GM19455 (cell line): Measurements from ENCODE around the gene MARCHF10.

Experiments
- ATAC-seq: cut with Tn5 transposase; IDR thresholded peaks from one replicate; pipeline ENCODE4 v1.9.1; 2021; ENCODE audit not compliant: unreplicated experiment

MARCHF10 gene

GRCh38 chr17:62681061-62681938 is 126.8 kb downstream of the MARCHF10 start:
- no peak for ATAC-seq

GRCh38 chr17:62680541-62681052 is 127.5 kb downstream of the MARCHF10 start:
- ATAC-seq, result no peak

GRCh38 chr17:62679866-62680377 is 128.2 kb downstream of the MARCHF10 start:
- no peak for ATAC-seq

GRCh38 chr17:62678214-62678919 is 129.7 kb downstream of the MARCHF10 start:
- ATAC-seq, result no peak

DNA sequence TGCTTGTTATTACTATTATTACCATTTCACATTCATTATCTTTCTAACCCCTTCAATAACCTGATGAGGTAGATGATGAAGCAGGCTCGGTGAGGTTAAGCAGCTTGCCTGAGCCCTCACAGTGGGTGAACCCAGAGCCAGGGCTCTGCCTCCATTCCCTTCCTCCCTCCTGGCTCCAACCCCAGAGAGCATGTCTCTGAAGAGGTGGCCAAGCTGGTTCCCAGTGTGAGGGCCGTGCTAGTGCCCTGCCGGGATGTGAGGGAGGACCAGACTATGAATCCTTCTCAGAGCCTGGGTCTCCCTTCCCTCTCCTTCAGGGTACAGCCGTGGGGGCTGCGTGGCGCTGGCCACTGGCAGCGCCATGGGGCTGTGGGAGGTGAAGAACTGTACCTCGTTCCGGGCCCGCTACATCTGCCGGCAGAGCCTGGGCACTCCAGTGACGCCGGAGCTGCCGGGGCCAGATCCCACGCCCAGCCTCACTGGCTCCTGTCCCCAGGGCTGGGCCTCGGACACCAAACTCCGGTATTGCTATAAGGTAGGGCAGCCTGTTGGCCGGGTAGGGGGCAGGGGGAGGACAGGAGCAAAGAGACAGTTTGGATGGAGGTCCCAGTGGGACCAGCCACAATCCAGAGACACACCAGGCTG is 131.0 kb downstream of the MARCHF10 start:
- ATAC-seq, result no peak

DNA sequence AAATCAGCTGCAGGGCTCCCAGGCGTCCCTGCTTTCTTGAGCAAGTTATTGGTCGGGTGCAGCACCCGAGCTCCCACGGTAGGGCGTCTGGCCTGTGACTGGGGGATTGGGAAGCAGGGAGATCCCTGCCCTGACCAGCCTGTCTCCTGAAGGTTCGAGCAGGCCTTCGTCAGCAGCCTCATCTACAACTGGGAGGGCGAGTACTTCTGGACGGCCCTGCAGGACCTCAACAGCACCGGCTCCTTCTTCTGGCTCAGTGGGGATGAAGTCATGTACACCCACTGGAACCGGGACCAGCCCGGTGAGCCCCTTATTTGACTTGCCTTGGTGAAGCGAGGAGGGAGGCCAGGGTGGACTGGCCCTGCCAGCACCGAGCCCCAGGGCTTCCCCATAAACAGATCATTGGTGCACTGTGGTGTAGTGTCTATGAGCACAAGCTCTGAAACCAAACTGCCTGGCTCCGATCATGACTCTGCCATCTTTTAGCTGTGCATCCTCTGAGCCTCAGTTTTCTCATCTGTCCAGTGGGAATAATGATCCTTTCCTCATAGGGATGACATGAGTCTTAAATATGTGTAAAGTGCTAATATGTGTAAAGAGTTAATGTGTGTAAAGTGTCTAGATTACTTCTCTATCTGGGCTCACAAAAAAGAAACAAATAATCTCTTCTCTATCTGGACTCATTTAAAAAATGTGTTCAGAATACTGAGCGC is 131.7 kb downstream of the MARCHF10 start:
- ATAC-seq, result no peak

GRCh38 chr17:62675701-62676100 is 132.4 kb downstream of the MARCHF10 start:
- no peak for ATAC-seq

DNA sequence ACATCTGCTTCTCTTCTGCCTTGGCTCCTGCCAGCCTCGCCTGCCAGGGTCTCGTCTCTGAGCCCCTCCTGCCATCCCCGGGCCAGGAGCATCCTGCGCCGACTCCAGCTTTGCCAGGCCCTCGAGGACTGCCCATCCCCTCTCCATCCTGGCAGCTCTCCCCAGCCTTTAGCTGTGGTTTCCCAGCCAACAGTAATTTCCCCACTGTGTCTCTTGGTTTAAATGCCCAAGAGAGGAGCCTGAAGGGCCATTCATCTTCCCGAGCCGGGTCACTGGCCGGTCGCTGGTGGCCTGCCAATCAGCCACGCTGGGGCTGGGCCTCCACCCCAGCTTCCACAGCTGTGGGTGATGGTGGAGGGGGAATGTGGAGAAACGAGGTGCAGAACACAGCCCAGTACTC is 132.9 kb downstream of the MARCHF10 start:
- ATAC-seq, result no peak

GRCh38 chr17:62674841-62675240 is 133.3 kb downstream of the MARCHF10 start:
- ATAC-seq, result no peak

DNA sequence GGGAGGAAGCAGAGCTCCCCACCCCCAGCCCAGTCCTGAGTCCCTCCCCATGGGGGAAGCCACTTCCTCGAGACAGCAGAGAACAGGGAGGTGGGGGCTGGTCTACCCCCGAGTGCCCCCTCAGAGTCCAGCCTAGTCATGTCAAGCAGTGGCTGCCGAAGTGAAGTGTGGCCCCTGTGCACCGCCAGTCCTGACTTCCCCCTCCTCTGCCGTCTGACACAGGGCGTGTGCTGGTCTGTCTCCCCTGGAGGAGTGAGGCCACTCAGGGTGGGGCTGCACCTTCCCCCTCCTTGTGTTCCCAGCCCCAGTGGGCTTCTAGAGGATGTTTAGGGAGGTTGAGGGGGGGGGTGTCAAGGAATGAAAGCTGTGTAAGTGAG is 133.8 kb downstream of the MARCHF10 start:
- ATAC-seq, result no peak

- no peak for ATAC-seq
Measured at GRCh38 chr17:62673614-62674362, 134.3 kb downstream of the MARCHF10 start.

DNA sequence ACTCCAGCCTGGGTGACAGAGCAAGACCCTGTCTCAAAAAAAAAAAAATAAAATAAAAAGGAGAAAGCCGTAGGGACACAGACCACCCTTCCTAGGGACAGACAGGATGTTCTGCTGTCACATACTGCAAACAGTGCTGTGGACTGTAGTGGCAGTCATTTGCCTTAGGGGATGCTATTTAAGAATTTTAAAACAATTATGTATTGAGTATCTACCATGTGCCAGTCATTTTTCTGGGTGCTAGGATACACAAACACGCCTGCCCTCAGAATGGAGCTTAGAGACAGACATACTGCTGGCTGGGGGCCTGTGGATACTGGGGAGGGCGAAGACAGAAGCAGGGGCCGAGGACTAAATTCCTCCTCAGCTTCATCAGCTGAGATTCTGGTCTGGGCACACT is 135.2 kb downstream of the MARCHF10 start:
- no peak for ATAC-seq

DNA sequence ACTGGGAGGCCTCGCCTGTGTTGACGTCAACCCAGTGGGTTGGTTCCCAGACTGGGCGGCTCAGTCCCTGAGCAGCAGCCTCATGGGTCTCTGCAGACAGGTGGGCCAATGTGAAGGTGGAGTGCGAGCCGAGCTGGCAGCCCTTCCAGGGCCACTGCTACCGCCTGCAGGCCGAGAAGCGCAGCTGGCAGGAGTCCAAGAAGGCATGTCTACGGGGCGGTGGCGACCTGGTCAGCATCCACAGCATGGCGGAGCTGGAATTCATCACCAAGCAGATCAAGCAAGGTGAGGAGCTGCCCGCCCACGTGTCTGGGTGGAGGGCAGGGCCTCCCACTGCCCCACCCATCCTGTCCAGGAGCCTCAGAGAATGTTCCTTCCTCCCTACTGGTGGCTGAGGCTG is 136.6 kb downstream of the MARCHF10 start:
- ATAC-seq, result no peak

- ATAC-seq, result no peak
Measured at GRCh38 chr17:62670202-62670821, 137.8 kb downstream of the MARCHF10 start.

DNA sequence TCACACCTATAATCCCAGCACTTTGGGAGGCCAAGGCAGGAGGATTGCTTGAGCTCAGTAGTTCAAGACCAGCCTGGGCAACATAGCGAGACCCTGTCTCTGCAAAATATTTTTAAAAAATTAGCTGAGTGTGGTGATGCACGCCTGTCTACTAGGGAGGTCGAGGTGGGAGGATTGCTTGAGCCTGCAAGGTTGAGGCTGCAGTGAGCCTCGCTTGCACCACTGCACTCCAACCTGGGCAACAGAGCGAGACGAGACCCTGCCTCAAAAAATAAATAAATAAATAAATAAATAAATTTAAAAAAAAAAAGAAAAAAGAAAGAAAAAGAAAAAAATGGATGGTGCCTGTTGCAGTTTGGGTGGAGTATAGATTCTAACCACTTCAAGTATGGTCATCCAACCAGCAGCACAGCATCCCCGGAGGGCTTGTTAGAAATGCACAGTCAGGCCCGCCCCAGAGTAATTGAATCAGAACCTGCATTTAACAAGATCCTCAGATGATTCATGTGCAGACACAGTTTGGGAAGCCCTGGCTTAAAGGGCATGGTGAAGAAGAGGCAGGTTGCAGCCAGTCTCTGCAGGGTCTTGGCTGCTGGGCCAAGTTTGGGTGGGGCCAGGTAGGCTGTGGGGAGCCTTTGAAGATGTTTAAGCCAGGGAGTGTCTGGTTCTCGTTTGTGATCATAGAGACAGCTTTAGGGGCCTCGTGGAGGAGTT is 139.9 kb downstream of the MARCHF10 start:
- ATAC-seq, result no peak

GRCh38 chr17:62666801-62667591 is 141.1 kb downstream of the MARCHF10 start:
- no peak for ATAC-seq

DNA sequence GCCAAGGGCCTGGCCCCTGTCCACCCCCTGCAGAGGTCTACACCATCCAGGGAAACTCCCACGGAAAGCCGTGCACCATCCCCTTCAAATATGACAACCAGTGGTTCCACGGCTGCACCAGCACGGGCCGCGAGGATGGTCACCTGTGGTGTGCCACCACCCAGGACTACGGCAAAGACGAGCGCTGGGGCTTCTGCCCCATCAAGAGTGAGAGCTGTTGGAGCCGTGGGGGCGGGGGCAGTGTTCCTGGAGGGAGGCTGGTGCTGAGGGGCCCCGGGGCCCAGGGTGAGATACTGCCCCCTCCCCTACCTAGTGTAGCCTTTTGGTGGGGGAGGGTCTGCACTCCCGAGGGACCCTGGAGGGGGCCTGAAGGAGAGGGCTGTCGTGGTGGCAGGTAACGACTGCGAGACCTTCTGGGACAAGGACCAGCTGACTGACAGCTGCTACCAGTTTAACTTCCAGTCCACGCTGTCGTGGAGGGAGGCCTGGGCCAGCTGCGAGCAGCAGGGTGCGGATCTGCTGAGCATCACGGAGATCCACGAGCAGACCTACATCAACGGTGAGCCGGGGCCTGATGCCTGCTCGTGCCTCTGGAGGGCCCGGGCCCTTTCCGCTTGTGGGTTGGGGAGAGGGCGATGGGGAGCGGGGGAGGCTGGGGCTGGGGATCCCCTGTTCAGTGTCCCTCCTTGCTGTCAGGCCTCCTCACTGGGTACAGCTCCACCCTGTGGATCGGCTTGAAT is 141.9 kb downstream of the MARCHF10 start:
- ATAC-seq, result no peak

GRCh38 chr17:62665599-62665998 is 142.5 kb downstream of the MARCHF10 start:
- no peak for ATAC-seq
